Activated CD4-positive, alpha-beta memory T cell treated with anti-CD3 and anti-CD28 coated beads for 36 hours (primary cell): ENCODE data around the gene ADAD1. TPM values are rescaled to one million over a fixed set of nuclear protein-coding genes. Genes with fewer than 3 reads are reported as not detected.
A peak's percentile ranks its signal among the peaks of the same experiment; 100 is the strongest.

Experiments used
- CTCF ChIA-PET: fragments of 350-600 bp; sonication (Branson Sonifier 250); formaldehyde crosslinking; loops from one replicate; lab custom pipeline; 2021; ENCODE audit warnings: antibody characterized with exemption, inconsistent platforms; lab: Charles Lee
- POLR2A ChIA-PET: fragments of 350-600 bp; sonication (Branson Sonifier 250); formaldehyde crosslinking; loops from one replicate; lab custom pipeline; 2021; ENCODE audit warnings: antibody characterized with exemption; lab: Charles Lee
- DNase-seq: peaks from one replicate; pipeline ENCODE4 v3.0.0-alpha.2; 2020
- H3K27ac Mint-ChIP-seq: one replicate; pipeline ENCODE4 v1.8.0; 2021; ENCODE audit warnings: mixed read lengths
- H3K27me3 Mint-ChIP-seq: one replicate; pipeline ENCODE4 v1.8.0; 2021; ENCODE audit warnings: mixed read lengths
- H3K36me3 Mint-ChIP-seq: one replicate; pipeline ENCODE4 v1.8.0; 2021; ENCODE audit warnings: mixed read lengths
- H3K4me1 Mint-ChIP-seq: one replicate; pipeline ENCODE4 v1.8.0; 2021; ENCODE audit warnings: low read depth, mixed read lengths
- H3K4me3 Mint-ChIP-seq: one replicate; pipeline ENCODE4 v1.8.0; 2021; ENCODE audit warnings: mild to moderate bottlenecking, mixed read lengths
- H3K9me3 Mint-ChIP-seq: one replicate; pipeline ENCODE4 v1.8.0; 2021; ENCODE audit warnings: mixed read lengths
- intact Hi-C: fragments of 100-400 bp; cut with micrococcal nuclease; formaldehyde crosslinking; loops from one replicate; pipeline ENCODE4 v1.15.1; 2023
- total RNA-seq, 2 experiments: library from RNA; stranded (reverse); gene quantifications; one replicate each; pipeline ENCODE4 v1.2.3, GENCODE V29; 2021

Gene ADAD1
- total RNA-seq, 2 experiments from 2014 or later: not detected

DNA sequence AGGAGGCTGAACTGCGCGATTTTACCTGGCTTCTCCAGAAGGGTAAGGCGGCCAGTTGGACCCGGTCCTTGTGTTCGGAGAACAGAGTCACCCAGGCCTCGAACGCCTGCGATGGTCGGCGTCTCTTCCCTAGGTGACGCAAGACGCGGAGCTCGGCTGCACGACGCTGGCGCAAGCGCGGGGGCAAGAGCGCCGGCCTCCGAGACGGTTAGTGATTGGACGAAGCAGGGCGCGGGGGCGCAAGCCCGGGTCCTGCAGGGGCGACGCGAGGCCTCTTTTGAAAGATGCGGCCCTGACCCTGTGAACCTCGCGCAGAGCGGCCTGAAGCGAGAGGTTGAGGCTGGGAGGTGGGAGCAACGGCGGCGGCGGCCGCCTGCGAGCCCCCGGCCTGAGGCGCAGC is 428 bp downstream of the ADAD1 start:
- ChIA-PET POLR2A (no interaction called here), CTCF (no interaction called here)
- no peaks in the 10 kb centered on the region for H3K27me3 Mint-ChIP-seq
- intact Hi-C loops: no loop called here
- H3K4me3 Mint-ChIP-seq: no peak overlapping the region
- H3K36me3 Mint-ChIP-seq: peaks cover 2% of the 10 kb centered on the region
- no peak for DNase-seq
- H3K4me1 Mint-ChIP-seq: no peaks in the 10 kb centered on the region
- peaks cover 9% of the 10 kb centered on the region for H3K9me3 Mint-ChIP-seq
- H3K27ac Mint-ChIP-seq: no peak overlapping the region

DNA sequence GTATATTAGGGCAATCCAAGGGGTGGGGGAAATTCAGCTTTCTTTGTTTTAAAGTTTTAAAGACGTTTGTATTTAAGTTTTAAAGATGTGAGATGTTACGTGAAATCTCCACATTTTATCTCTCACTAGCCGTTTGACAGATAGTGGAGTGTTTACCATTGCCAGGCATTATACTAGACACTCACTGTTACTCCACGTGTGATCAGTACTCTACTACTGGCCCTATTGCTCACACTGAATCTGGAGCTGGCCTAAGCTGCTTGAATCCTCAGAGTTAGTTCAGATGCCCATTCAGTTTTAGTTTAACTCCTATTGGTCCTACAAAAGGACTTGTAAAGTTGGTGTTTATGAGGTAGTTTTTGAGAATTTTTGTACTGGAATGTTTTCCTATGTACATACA is 4.5 kb downstream of the ADAD1 start:
- Mint-ChIP-seq H3K9me3 (peaks cover 24% of the 10 kb centered on the region), H3K27ac (no peak overlapping the region), H3K4me1 (no peaks in the 10 kb centered on the region), H3K36me3 (peaks cover 8% of the 10 kb centered on the region), H3K27me3 (no peaks in the 10 kb centered on the region), H3K4me3 (no peak overlapping the region)
- ChIA-PET CTCF (no interaction called here), POLR2A (no interaction called here)
- intact Hi-C loops: no loop called here
- DNase-seq: no peak

- no peaks in the 10 kb centered on the region for H3K27me3 Mint-ChIP-seq
- H3K27ac Mint-ChIP-seq: no peak overlapping the region
- intact Hi-C loops: no loop called here
These were observed 5.4 kb downstream of the ADAD1 start for GRCh38 chr4:122384245-122384644.

GRCh38 chr4:122393276-122393675 is 14.5 kb downstream of the ADAD1 start:
- CTCF ChIA-PET: no interaction called here
- Mint-ChIP-seq H3K9me3 (peaks cover 10% of the 10 kb centered on the region), H3K4me1 (no peaks in the 10 kb centered on the region), H3K27ac (no peak overlapping the region), H3K27me3 (no peaks in the 10 kb centered on the region), H3K4me3 (no peak overlapping the region), H3K36me3 (peaks cover 10% of the 10 kb centered on the region)
- intact Hi-C loops: no loop called here
- DNase-seq: no peak
- POLR2A ChIA-PET: interaction anchor here (0.6 kb wide), 1 partner anchor 97 kb away, joined by 3 read pairs; no protein-coding TSS in a partner anchor

More at GRCh38 chr4:122384245-122384644, 5.4 kb downstream of the ADAD1 start:
- Mint-ChIP-seq H3K4me3 (no peak overlapping the region), H3K9me3 (peaks cover 28% of the 10 kb centered on the region), H3K4me1 (no peaks in the 10 kb centered on the region), H3K36me3 (peaks cover 15% of the 10 kb centered on the region)
- no peak for DNase-seq
- ChIA-PET CTCF (no interaction called here), POLR2A (no interaction called here)

DNA sequence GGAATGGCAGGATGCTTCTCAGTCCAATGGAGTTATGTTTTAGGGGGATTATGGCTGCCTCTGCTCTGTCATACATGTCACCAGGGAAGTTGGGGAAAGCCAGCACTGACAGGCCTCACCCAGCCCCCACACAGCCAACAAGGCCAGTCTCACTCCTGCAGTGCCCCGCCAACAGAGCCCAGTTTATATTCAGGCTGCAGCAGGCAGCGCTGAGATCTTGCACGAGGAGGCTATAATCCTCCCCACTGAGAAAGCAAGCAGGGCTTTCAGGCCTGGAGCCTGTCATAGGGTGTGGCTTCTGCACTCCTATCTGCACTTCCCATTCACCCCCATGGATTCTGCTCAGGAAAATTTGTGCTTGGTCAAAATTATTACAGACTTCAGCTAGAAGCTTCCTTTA is 25.1 kb downstream of the ADAD1 start:
- CTCF ChIA-PET: no interaction called here
- Mint-ChIP-seq H3K4me1 (no peaks in the 10 kb centered on the region), H3K36me3 (peaks cover 2% of the 10 kb centered on the region), H3K27ac (no peak overlapping the region), H3K9me3 (no peaks in the 10 kb centered on the region), H3K4me3 (no peak overlapping the region), H3K27me3 (no peaks in the 10 kb centered on the region)
- POLR2A ChIA-PET: no interaction called here
- intact Hi-C loops: no loop called here
- no peak for DNase-seq

DNA sequence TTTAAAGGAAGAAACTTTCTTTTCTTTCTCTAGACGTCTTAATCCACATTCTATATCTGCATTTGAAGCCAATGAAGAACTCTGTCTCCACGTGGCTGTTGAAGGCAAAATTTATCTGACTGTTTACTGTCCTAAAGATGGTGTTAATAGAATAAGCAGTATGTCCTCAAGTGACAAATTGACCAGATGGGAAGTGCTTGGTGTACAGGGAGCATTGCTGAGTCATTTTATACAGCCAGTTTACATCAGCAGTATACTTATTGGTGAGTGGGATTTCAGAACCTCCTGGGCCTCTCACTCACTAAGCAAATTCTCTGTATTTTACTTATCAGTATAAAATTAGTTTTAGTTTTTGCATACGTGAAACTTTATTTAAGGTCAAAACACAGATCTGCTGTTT is 33.7 kb downstream of the ADAD1 start:
- POLR2A ChIA-PET: no interaction called here
- Mint-ChIP-seq H3K9me3 (no peaks in the 10 kb centered on the region), H3K27me3 (no peaks in the 10 kb centered on the region), H3K4me1 (peaks cover 4% of the 10 kb centered on the region), H3K27ac (no peak overlapping the region), H3K36me3 (no peaks in the 10 kb centered on the region), H3K4me3 (no peak overlapping the region)
- intact Hi-C loops: no loop called here
- CTCF ChIA-PET: no interaction called here
- DNase-seq: no peak

DNA sequence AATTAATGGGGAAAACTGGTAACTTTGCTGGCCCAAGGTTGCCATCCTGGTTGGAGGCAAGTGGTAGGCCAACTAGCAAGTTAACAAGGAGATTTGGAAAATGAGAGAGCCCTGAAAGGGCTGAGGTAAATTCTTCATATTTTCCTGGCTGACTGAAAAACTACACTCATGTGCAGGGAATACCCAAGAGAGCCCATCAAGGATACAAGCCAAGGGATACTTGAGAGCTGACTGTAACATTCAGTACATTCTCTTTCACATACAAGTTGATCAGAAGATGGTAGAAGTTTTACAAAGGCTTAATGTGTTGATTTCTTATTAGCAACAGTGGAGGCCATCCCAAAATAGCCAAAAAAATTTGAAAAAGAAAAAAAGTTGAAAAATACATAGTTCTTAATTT is 44.4 kb downstream of the ADAD1 start:
- DNase-seq: no peak
- Mint-ChIP-seq H3K27me3 (no peaks in the 10 kb centered on the region), H3K4me1 (no peaks in the 10 kb centered on the region), H3K9me3 (peaks cover 14% of the 10 kb centered on the region), H3K27ac (no peak overlapping the region), H3K4me3 (no peak overlapping the region), H3K36me3 (peaks cover 11% of the 10 kb centered on the region)
- POLR2A ChIA-PET: no interaction called here
- CTCF ChIA-PET: no interaction called here
- intact Hi-C loops: no loop called here

DNA sequence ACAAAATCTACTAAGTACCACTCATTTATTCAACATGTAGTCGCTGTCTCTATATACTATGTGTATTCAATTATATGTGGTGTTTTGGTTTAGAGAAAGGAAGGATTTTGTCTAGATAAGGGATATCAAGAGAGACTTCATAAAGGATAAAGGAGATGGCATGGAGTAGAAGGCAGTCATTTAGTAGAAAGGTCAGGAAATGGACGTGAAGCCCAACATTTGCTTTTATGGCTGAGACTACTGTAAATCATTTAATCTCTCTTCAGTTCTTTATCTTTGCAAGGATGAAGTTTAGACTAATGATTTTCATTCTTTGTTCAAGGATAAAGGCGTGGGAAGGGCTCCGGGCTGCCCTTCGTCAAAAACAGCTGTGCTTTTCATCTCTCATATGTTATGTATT is 52.5 kb downstream of the ADAD1 start:
- ChIA-PET CTCF (no interaction called here), POLR2A (no interaction called here)
- H3K36me3 Mint-ChIP-seq: no peaks in the 10 kb centered on the region
- no peaks in the 10 kb centered on the region for H3K27me3 Mint-ChIP-seq
- H3K4me1 Mint-ChIP-seq: peaks cover 26% of the 10 kb centered on the region
- DNase-seq: no peak
- H3K9me3 Mint-ChIP-seq: no peaks in the 10 kb centered on the region
- intact Hi-C loops: no loop called here
- H3K27ac Mint-ChIP-seq: no peak overlapping the region
- no peak overlapping the region for H3K4me3 Mint-ChIP-seq

DNA sequence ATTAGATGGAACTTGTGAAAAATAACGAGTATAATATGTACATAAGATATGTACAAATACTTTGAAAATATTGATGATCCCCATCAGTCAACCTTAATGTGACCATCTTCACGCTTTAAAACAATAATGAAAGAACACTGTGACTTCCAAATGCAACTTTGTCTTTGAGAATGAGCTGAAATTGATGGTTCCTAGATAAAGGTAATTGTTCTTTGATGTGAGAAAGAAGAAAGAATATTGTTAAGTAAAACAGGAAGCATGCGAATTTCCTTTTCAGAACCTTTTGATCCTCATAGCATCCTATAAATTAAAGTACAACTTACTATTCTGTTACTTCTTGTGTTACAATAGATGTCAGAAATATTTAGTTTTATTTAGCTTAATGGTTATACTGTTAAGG is 55.5 kb downstream of the ADAD1 start:
- H3K27me3 Mint-ChIP-seq: no peaks in the 10 kb centered on the region
- ChIA-PET POLR2A (interaction anchor here (0.6 kb wide), 1 partner anchor 77 kb away, joined by 3 read pairs; no protein-coding TSS in a partner anchor), CTCF (interaction anchor here (1.4 kb wide), 1 partner anchor 143 kb away, joined by 3 read pairs; no protein-coding TSS in a partner anchor)
- no peaks in the 10 kb centered on the region for H3K36me3 Mint-ChIP-seq
- no peak overlapping the region for H3K27ac Mint-ChIP-seq
- no peak for DNase-seq
- intact Hi-C loops: no loop called here
- H3K4me3 Mint-ChIP-seq: no peak overlapping the region
- H3K4me1 Mint-ChIP-seq: peaks cover 26% of the 10 kb centered on the region
- H3K9me3 Mint-ChIP-seq: no peaks in the 10 kb centered on the region

- Mint-ChIP-seq H3K27ac (peak overlapping the region; percentile 88), H3K27me3 (no peaks in the 10 kb centered on the region), H3K4me3 (no peak overlapping the region), H3K9me3 (no peaks in the 10 kb centered on the region), H3K4me1 (peaks cover 33% of the 10 kb centered on the region), H3K36me3 (peaks cover 38% of the 10 kb centered on the region)
- ChIA-PET POLR2A (no interaction called here), CTCF (no interaction called here)
- DNase-seq: peak; percentile 34
- intact Hi-C loops: loop anchor here (2.0 to 10.0 kb wide), 3 partner anchors 140 to 944 kb away; partner anchors contain the start of gene SPRY1
These were observed 72.0 kb downstream of the ADAD1 start for GRCh38 chr4:122450847-122451246.

GRCh38 chr4:122453384-122453995 is 74.7 kb downstream of the ADAD1 start:
- Mint-ChIP-seq H3K36me3 (peaks cover 44% of the 10 kb centered on the region), H3K4me3 (peak overlapping the region; percentile 75), H3K27ac (peak overlapping the region; percentile 97), H3K27me3 (no peaks in the 10 kb centered on the region), H3K4me1 (peaks cover 54% of the 10 kb centered on the region), H3K9me3 (no peaks in the 10 kb centered on the region)
- no peak for DNase-seq
- CTCF ChIA-PET: interaction anchor here (0.7 to 1.5 kb wide), 3 partner anchors 89 to 163 kb away, joined by 3 to 12 read pairs (median 4); no protein-coding TSS in a partner anchor
- POLR2A ChIA-PET: interaction anchor here (0.8 to 2.6 kb wide), 5 partner anchors 59 to 302 kb away, joined by 3 to 7 read pairs (median 3); no protein-coding TSS in a partner anchor
- intact Hi-C loops: loop anchor here (10.0 kb wide), 2 partner anchors 181 to 941 kb away; partner anchors contain the start of gene SPRY1

- peaks cover 34% of the 10 kb centered on the region for H3K36me3 Mint-ChIP-seq
- peaks cover 2% of the 10 kb centered on the region for H3K9me3 Mint-ChIP-seq
- H3K27ac Mint-ChIP-seq: peak within 1 kb of the TSS; percentile 97
- peak within 1 kb of the TSS; percentile 79 for H3K4me3 Mint-ChIP-seq
- H3K27me3 Mint-ChIP-seq: no peaks in the 10 kb centered on the region
- H3K4me1 Mint-ChIP-seq: peaks cover 58% of the 10 kb centered on the region
- POLR2A ChIA-PET: interaction anchor here (0.6 to 3.3 kb wide), 10 partner anchors 47 to 121 kb away, joined by 3 to 26 read pairs (median 4); no protein-coding TSS in a partner anchor
- CTCF ChIA-PET: interaction anchor here (0.6 to 2.7 kb wide), 7 partner anchors 71 to 556 kb away, joined by 3 to 35 read pairs (median 3); no protein-coding TSS in a partner anchor
- intact Hi-C loops: loop anchor here (2.0 to 10.0 kb wide), 5 partner anchors 178 to 938 kb away; partner anchors contain the start of genes BLTP1 and SPRY1
- DNase-seq: peak; percentile 25
These were observed 77.7 kb downstream of the ADAD1 start, which contains the start of gene IL2 for GRCh38 chr4:122456231-122457116. TSS of gene IL2 (minus strand) at chr4:122456725. CDS start at chr4:122456440, 285 bp downstream.
